ENCODE measurements around the gene MAN1A1. TPM values are rescaled to one million over a fixed set of nuclear protein-coding genes. Genes with fewer than 3 reads are reported as not detected.

Gene MAN1A1
- total RNA-seq, 4 donors from 2014 or later, result 6.3 to 92.3 (median 22.4) TPM

- intact Hi-C loops (cut with DNase I), result no loop called here
- Histone ChIP-seq H3K27me3 (peaks cover 0 to 5% (median 0%) of the 10 kb centered on the region in 4 donors), H3K4me3 (peak overlapping the region; percentile 72 to 97 (median 90)), H3K9me3 (no peaks in the 10 kb centered on the region), H3K27ac (peak overlapping the region; percentile 90 to 96 (median 92)), H3K4me1 (peaks cover 0 to 64% (median 12%) of the 10 kb centered on the region in 3 donors), H3K36me3 (no peaks in the 10 kb centered on the region)
- peak in 1 of 4 donors; percentile 32 for TF ChIP-seq POLR2A (IDR thresholded peaks at IDR 0.05)
- TF ChIP-seq, protein P1, sequence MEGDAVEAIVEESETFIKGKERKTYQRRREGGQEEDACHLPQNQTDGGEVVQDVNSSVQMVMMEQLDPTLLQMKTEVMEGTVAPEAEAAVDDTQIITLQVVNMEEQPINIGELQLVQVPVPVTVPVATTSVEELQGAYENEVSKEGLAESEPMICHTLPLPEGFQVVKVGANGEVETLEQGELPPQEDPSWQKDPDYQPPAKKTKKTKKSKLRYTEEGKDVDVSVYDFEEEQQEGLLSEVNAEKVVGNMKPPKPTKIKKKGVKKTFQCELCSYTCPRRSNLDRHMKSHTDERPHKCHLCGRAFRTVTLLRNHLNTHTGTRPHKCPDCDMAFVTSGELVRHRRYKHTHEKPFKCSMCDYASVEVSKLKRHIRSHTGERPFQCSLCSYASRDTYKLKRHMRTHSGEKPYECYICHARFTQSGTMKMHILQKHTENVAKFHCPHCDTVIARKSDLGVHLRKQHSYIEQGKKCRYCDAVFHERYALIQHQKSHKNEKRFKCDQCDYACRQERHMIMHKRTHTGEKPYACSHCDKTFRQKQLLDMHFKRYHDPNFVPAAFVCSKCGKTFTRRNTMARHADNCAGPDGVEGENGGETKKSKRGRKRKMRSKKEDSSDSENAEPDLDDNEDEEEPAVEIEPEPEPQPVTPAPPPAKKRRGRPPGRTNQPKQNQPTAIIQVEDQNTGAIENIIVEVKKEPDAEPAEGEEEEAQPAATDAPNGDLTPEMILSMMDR (IDR thresholded peaks at IDR 0.05), result no peak
- no peak for DNase-seq
- 0% methylated on average over 17 of the region's 24 CpGs for WGBS, 2 donors
These were observed 816 bp upstream of the MAN1A1 start for GRCh38 chr6:119350202-119350951.

DNA sequence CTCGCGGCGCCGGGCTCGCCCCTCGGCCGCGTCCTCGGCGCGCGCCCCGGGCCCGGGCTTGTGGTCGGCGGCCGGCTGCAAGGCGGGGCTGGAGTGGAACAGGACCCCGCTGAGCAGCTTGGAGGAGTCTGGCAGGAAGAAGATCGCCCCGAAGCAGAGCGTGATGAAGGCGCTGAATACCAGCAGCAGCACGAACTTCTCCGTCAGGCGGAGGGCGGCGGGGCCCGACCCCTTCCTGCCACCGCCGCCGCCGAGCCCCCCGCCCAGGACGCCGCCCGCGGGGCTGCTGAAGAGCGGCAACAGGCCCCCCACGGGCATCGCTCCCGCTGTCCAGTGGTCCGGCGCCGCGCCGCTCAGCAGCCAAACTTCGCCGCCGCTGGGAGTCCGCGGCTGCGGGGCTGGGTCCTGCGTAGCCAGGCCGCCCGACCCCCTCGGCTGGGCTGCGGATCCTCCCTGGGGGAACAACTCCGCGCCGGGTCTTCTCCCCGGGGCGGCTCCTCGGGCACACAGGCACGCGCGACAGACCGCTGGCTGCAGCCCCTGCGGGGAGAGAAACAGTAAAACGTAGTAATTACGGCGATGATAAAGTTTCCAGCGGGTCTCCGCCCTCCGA lies 707 bp downstream of the MAN1A1 start:
- intact Hi-C loops (cut with DNase I), result loop anchor here (10.0 kb wide), 1 partner anchor 204 kb away; no protein-coding TSS in a partner anchor
- H3K4me3 ChIP-seq, result peak overlapping the region; percentile 72 to 97 (median 90)
- H3K27ac ChIP-seq, result peak overlapping the region; percentile 90 to 96 (median 92)
- peaks cover 0 to 76% (median 12%) of the 10 kb centered on the region in 3 donors for H3K4me1 ChIP-seq
- TF ChIP-seq POLR2A (IDR thresholded peaks at IDR 0.05), result no peak
- TF ChIP-seq, protein P1 (IDR thresholded peaks at IDR 0.05), result no peak
- 0% methylated on average over 12 to 14 of the region's 75 CpGs for WGBS, 2 donors
- no peaks in the 10 kb centered on the region for H3K9me3 ChIP-seq
- peaks cover 0 to 5% (median 0%) of the 10 kb centered on the region in 4 donors for H3K27me3 ChIP-seq
- no peak for DNase-seq
- H3K36me3 ChIP-seq, result no peaks in the 10 kb centered on the region

DNA sequence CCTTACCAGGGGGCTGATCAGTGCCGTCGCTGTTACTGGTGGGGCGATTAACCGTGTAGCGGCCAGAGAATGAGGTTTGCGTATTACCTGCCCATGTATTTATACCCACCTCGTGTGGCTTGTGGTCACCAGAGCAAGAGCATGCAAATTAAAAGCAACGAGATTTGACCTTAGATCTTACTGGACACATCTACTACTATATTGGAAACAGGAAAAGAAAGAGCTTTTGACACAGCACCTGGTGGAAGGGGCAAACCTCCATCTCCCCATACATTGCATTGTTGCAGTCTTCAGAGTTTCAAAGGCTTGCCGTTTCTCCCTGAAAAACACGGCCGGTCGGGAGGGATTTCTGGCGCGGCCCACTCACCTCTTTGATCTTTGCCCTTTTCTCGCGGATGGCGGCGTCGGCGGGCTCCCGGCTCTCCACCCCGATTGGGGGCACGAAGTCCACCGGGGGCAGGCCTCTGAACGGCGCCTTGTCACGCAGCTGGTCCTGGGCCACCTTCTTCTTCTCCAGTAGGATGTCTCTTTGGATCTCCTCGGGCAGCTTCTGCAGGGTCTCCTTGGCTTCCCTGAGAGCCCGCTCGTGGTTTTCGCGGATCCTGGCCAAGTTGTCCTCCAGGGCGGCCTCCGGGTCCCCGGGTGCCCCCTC lies 1.3 kb downstream of the MAN1A1 start:
- Histone ChIP-seq H3K9me3 (no peaks in the 10 kb centered on the region), H3K4me3 (peak overlapping the region; percentile 72 to 97 (median 90)), H3K36me3 (no peaks in the 10 kb centered on the region), H3K27ac (peak overlapping the region; percentile 90 to 96 (median 92)), H3K4me1 (peaks cover under 1 to 76% (median 12%) of the 10 kb centered on the region in 3 donors), H3K27me3 (peaks cover 0 to 5% (median 0%) of the 10 kb centered on the region in 4 donors)
- TF ChIP-seq, protein P1 (IDR thresholded peaks at IDR 0.05), result no peak
- TF ChIP-seq POLR2A (IDR thresholded peaks at IDR 0.05), result peak in 1 of 4 donors; percentile 25
- intact Hi-C loops (cut with DNase I), result loop anchor here (10.0 kb wide), 1 partner anchor 203 kb away; no protein-coding TSS in a partner anchor
- DNase-seq, result no peak
- 2 to 7% methylated on average over 16 to 26 of the region's 35 CpGs for WGBS, 2 donors

DNA sequence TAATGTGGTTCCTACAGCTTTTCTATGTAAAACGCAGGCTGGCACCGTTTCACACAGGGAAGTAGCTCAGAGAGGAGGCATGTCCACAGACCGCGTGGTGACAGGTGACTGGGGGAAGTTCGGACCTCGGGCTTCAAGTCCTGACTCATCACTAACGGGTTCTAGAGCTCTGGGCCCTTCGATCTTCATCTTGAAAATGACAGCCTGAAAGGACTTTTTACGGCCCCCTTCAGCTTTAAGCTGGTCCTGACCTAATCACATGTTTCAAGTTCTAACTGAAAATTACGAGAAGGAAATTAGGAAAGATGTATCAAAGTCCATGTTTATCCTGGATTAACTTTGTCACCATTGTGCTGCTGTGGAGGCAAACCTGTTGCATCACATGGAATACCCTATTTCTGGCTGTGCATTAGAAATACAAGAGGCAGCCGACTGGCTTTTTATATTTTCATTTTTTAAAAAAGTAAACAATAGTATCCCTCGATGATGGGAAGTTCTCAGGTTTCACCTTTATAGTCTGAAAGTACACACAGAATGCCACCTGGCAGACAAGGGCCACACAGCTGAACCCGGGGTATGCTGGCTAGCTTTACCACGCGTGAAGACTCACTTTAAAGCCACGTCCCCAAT lies 2.0 kb downstream of the MAN1A1 start:
- TF ChIP-seq, protein P1 (IDR thresholded peaks at IDR 0.05), result no peak
- no peak for TF ChIP-seq POLR2A (IDR thresholded peaks at IDR 0.05)
- intact Hi-C loops (cut with DNase I), result loop anchor here (10.0 kb wide), 1 partner anchor 203 kb away; no protein-coding TSS in a partner anchor
- peak overlapping the region; percentile 90 to 96 (median 92) for H3K27ac ChIP-seq
- H3K36me3 ChIP-seq, result no peaks in the 10 kb centered on the region
- H3K27me3 ChIP-seq, result peaks cover 0 to 5% (median 0%) of the 10 kb centered on the region in 4 donors
- peaks cover 4 to 76% (median 12%) of the 10 kb centered on the region in 3 donors for H3K4me1 ChIP-seq
- DNase-seq, result no peak
- no peaks in the 10 kb centered on the region for H3K9me3 ChIP-seq
- peak overlapping the region; percentile 72 to 97 (median 90) for H3K4me3 ChIP-seq
- 4 to 6% methylated on average over 12 to 16 of the region's 16 CpGs for WGBS, 2 donors

Measured in esophagus squamous epithelium (tissue), 5 donors.